MM.1S (cell line): Measurements from ENCODE around the gene POC1A.

Source experiments
- EZH2 ChIP-seq: fragments of 300-600 bp; sonication (generic); optimal IDR thresholded peaks from 2 replicates; pipeline ENCODE3; 2017; ENCODE audit warnings: low read depth, mild to moderate bottlenecking, antibody characterized with exemption, low read length, mixed read lengths
- EZH2phosphoT487 ChIP-seq: fragments of 300-600 bp; sonication (generic); IDR thresholded peaks from 2 replicates; pipeline ENCODE4 v1.6.1; 2018; ENCODE audit warnings: antibody characterized with exemption, low read length
- TF ChIP-seq, protein P1 (sequence below): fragments of 300-600 bp; sonication (generic); IDR thresholded peaks from 2 replicates; pipeline ENCODE4 v1.5.1; 2016; ENCODE audit warnings: antibody characterized with exemption, low read length, mixed read lengths

- TF ChIP-seq, protein P1, sequence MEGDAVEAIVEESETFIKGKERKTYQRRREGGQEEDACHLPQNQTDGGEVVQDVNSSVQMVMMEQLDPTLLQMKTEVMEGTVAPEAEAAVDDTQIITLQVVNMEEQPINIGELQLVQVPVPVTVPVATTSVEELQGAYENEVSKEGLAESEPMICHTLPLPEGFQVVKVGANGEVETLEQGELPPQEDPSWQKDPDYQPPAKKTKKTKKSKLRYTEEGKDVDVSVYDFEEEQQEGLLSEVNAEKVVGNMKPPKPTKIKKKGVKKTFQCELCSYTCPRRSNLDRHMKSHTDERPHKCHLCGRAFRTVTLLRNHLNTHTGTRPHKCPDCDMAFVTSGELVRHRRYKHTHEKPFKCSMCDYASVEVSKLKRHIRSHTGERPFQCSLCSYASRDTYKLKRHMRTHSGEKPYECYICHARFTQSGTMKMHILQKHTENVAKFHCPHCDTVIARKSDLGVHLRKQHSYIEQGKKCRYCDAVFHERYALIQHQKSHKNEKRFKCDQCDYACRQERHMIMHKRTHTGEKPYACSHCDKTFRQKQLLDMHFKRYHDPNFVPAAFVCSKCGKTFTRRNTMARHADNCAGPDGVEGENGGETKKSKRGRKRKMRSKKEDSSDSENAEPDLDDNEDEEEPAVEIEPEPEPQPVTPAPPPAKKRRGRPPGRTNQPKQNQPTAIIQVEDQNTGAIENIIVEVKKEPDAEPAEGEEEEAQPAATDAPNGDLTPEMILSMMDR: no peak
- TF ChIP-seq EZH2 (no peak), EZH2phosphoT487 (no peak)
Measured at GRCh38 chr3:52118156-52118875, 35.9 kb downstream of the POC1A start.
